ENCODE measurements around the gene KRTAP3-3.

Gene KRTAP3-3

DNA sequence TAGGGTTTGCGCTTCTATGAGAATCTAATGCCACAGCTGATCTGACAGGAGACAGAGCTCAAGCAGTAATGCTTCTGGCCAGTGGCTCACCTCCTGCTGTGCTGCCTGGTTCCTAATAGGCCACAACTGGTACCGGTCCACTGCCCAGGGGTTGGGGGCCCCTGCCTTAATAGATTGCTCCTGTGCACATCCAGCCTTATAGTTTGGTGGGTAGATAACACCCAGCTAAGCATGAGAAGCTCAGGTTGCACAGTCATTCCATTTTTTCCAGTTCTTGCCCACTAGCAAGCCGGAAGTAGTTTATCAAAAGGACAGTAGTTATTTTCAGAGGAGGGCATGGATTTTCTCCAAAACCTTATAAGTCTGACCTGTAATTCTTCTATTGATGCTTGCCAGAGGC is 25.5 kb upstream of the KRTAP3-3 start:
- ATAC-seq (ENCODE audit: low read depth) (no peak), DNase-seq (ENCODE audit: low spot score) (no peak)
- Histone ChIP-seq H3K27me3 (ENCODE audit: insufficient read depth, poor library complexity, severe bottlenecking) (no peaks in the 10 kb centered on the region), H3K9me3 (ENCODE audit: severe bottlenecking) (no peaks in the 10 kb centered on the region), H3K27ac (ENCODE audit: poor library complexity, severe bottlenecking) (no peak overlapping the region), H3K36me3 (ENCODE audit: low read depth) (no peaks in the 10 kb centered on the region), H3K4me1 (ENCODE audit: insufficient read depth, poor library complexity, severe bottlenecking) (no peaks in the 10 kb centered on the region), H3K4me3 (ENCODE audit: severe bottlenecking) (no peak overlapping the region)
- TF ChIP-seq, protein P1, sequence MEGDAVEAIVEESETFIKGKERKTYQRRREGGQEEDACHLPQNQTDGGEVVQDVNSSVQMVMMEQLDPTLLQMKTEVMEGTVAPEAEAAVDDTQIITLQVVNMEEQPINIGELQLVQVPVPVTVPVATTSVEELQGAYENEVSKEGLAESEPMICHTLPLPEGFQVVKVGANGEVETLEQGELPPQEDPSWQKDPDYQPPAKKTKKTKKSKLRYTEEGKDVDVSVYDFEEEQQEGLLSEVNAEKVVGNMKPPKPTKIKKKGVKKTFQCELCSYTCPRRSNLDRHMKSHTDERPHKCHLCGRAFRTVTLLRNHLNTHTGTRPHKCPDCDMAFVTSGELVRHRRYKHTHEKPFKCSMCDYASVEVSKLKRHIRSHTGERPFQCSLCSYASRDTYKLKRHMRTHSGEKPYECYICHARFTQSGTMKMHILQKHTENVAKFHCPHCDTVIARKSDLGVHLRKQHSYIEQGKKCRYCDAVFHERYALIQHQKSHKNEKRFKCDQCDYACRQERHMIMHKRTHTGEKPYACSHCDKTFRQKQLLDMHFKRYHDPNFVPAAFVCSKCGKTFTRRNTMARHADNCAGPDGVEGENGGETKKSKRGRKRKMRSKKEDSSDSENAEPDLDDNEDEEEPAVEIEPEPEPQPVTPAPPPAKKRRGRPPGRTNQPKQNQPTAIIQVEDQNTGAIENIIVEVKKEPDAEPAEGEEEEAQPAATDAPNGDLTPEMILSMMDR (IDR thresholded peaks at IDR 0.05; ENCODE audit: poor library complexity, severe bottlenecking): no peak

DNA sequence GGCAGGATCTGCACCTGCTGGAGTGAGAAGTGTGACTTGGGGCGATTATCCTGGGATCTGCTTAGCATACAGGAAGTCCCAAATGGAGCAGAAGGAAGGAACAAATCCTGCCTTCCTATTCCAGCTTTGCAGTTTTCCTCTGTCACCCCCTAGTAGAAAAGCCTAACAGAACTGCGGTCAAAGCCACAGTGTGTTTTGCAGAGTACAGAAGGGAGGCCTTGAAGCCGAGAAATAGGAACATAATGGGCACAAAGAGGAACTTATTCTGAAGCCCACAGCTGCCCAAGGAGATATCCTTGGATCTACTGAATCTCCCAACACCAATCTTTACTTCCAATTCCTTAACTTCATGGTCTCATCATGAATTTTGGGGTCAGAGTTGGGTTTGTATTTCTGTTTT is 24.6 kb upstream of the KRTAP3-3 start:
- no peak for DNase-seq (ENCODE audit: low spot score)
- TF ChIP-seq, protein P1 (IDR thresholded peaks at IDR 0.05; ENCODE audit: poor library complexity, severe bottlenecking): no peak

DNA sequence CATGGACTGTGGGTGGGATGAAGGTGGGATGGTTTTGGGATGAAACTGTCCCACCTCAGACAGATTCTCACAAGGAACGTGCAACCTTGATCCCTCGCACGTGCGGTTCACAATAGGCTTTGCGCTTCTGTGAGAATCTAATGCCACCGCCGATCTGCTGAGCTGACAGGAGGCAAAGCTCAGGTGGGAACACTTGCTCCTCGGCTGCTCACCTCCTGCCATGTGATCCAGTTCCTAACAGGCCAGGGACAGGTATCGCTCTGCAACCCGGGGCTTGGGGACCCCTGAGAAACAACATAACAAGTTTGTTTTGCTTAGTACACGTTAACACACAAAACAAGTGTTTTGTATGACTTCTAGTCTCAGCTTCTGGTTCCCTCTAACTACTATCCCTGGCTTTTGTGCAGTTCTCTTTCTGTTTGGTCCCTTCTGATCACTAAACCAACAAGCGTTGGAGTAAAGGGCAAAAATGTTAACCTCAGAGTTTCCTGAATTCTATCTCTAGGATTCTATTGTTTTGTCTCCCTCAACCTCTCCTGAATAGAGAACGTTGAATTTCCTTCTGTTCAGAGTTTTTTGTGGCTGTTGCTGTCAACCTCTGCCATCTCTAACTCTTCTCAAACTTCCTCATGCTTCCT is 22.7 kb upstream of the KRTAP3-3 start:
- DNase-seq (ENCODE audit: low spot score): no peak
- peaks cover 3% of the 10 kb centered on the region for H3K4me1 ChIP-seq (ENCODE audit: insufficient read depth, poor library complexity, severe bottlenecking)
- no peaks in the 10 kb centered on the region for H3K36me3 ChIP-seq (ENCODE audit: low read depth)
- TF ChIP-seq, protein P1 (IDR thresholded peaks at IDR 0.05; ENCODE audit: poor library complexity, severe bottlenecking): no peak
- no peak overlapping the region for H3K4me3 ChIP-seq (ENCODE audit: severe bottlenecking)
- H3K9me3 ChIP-seq (ENCODE audit: severe bottlenecking): no peaks in the 10 kb centered on the region
- H3K27me3 ChIP-seq (ENCODE audit: insufficient read depth, poor library complexity, severe bottlenecking): no peaks in the 10 kb centered on the region
- H3K27ac ChIP-seq (ENCODE audit: poor library complexity, severe bottlenecking): no peak overlapping the region
- ATAC-seq (ENCODE audit: low read depth): no peak

More for the DNA sequence above, 24.6 kb upstream of the KRTAP3-3 start:
- H3K27ac ChIP-seq (ENCODE audit: poor library complexity, severe bottlenecking): no peak overlapping the region
- H3K27me3 ChIP-seq (ENCODE audit: insufficient read depth, poor library complexity, severe bottlenecking): no peaks in the 10 kb centered on the region
- no peaks in the 10 kb centered on the region for H3K36me3 ChIP-seq (ENCODE audit: low read depth)
- H3K9me3 ChIP-seq (ENCODE audit: severe bottlenecking): no peaks in the 10 kb centered on the region
- H3K4me1 ChIP-seq (ENCODE audit: insufficient read depth, poor library complexity, severe bottlenecking): peaks cover 3% of the 10 kb centered on the region
- no peak overlapping the region for H3K4me3 ChIP-seq (ENCODE audit: severe bottlenecking)
- no peak for ATAC-seq (ENCODE audit: low read depth)

DNA sequence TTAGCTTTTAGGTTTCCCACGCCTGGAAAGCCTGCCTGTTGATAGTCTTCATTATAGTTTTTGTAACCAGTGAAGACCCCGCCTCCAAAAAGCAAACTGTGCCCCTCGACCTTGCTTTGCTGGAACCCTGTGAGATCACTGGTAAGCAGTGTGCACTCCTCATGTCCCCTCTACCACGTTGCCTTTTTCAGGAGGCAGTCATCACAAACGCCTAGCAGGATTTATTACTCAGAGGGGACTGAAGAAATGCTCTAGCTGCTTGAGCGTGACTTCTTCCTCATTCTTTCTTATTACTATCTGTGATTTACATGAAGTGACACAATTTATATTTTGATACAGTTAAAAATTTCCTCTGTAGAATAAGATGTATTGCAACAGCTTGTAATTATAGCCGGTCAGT is 21.5 kb upstream of the KRTAP3-3 start:
- H3K36me3 ChIP-seq (ENCODE audit: low read depth): no peaks in the 10 kb centered on the region
- no peak overlapping the region for H3K27ac ChIP-seq (ENCODE audit: poor library complexity, severe bottlenecking)
- peaks cover 3% of the 10 kb centered on the region for H3K4me1 ChIP-seq (ENCODE audit: insufficient read depth, poor library complexity, severe bottlenecking)
- H3K4me3 ChIP-seq (ENCODE audit: severe bottlenecking): no peak overlapping the region
- DNase-seq (ENCODE audit: low spot score) (no peak), ATAC-seq (ENCODE audit: low read depth) (no peak)
- TF ChIP-seq, protein P1 (IDR thresholded peaks at IDR 0.05; ENCODE audit: poor library complexity, severe bottlenecking): no peak
- no peaks in the 10 kb centered on the region for H3K9me3 ChIP-seq (ENCODE audit: severe bottlenecking)
- H3K27me3 ChIP-seq (ENCODE audit: insufficient read depth, poor library complexity, severe bottlenecking): no peaks in the 10 kb centered on the region

DNA sequence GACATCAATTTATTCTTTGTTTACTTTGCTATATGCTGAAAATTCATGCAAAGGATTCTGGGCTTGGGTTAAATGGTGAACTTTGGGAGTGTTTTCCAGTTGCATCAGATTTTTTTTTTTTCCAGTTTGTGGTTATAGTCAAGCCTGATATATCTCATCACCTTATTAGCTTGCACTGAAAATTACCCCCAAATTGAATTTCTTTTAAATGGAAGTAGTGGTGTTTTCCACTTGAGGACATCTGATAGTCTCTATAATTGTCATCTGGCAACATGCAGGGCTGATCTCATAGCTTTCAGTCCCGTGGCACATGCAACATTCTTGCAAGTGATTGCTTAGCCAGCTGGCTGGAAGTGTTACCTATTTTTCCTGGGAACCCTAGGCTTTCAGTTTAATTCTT is 19.6 kb upstream of the KRTAP3-3 start:
- ATAC-seq (ENCODE audit: low read depth) (no peak), DNase-seq (ENCODE audit: low spot score) (no peak)
- Histone ChIP-seq H3K4me1 (ENCODE audit: insufficient read depth, poor library complexity, severe bottlenecking) (peaks cover 11% of the 10 kb centered on the region), H3K36me3 (ENCODE audit: low read depth) (no peaks in the 10 kb centered on the region), H3K27me3 (ENCODE audit: insufficient read depth, poor library complexity, severe bottlenecking) (no peaks in the 10 kb centered on the region), H3K4me3 (ENCODE audit: severe bottlenecking) (no peak overlapping the region), H3K27ac (ENCODE audit: poor library complexity, severe bottlenecking) (no peak overlapping the region), H3K9me3 (ENCODE audit: severe bottlenecking) (no peaks in the 10 kb centered on the region)
- TF ChIP-seq, protein P1 (IDR thresholded peaks at IDR 0.05; ENCODE audit: poor library complexity, severe bottlenecking): no peak

Measured in RWPE2 (cell line).